ENCODE results near the gene CARMIL3.

DNA sequence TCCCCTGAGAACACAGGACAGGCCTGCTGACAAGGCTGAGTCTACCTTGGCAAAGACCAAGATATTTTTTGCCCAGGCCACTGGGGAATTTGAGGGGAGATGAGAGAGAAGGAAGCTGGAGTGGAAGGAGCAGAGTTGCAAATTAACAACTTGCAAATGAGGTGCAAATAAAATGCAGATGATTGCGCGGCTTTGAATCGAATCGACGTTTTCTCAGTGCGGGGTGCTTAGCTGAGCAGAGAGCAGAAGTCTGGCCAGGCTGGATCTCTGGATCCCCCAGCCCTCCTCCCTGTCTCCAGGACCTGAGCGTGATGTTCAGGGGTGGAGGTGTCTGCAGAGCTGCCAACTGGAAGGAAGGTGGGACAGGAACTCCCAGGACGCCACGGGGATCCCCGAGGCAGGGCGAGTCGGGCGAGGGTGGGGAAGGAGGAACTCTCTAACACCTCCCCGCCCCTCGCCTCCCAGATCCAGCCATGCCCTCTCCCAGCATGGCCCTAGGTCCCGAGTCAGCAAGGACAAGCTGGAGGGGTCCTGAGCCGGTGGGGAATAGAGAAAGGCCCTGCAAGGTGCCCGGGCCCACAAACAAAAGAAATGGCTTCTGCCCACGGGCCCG lies 527 bp upstream of the CARMIL3 start:
- TF ChIP-seq, protein P1, sequence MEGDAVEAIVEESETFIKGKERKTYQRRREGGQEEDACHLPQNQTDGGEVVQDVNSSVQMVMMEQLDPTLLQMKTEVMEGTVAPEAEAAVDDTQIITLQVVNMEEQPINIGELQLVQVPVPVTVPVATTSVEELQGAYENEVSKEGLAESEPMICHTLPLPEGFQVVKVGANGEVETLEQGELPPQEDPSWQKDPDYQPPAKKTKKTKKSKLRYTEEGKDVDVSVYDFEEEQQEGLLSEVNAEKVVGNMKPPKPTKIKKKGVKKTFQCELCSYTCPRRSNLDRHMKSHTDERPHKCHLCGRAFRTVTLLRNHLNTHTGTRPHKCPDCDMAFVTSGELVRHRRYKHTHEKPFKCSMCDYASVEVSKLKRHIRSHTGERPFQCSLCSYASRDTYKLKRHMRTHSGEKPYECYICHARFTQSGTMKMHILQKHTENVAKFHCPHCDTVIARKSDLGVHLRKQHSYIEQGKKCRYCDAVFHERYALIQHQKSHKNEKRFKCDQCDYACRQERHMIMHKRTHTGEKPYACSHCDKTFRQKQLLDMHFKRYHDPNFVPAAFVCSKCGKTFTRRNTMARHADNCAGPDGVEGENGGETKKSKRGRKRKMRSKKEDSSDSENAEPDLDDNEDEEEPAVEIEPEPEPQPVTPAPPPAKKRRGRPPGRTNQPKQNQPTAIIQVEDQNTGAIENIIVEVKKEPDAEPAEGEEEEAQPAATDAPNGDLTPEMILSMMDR (conservative IDR thresholded peaks at IDR 0.05; ENCODE audit: low read length): no peak
- no peak for TF ChIP-seq EZH2phosphoT487 (IDR thresholded peaks at IDR 0.05; ENCODE audit: borderline replicate concordance)
